Midbrain (tissue), 1 donor: ENCODE data around the gene CD300LF.

Source experiments
- DNase-seq: peaks from one replicate; lab custom pipeline; 2025; lab: John Stamatoyannopoulos, UW

The CD300LF gene

DNA sequence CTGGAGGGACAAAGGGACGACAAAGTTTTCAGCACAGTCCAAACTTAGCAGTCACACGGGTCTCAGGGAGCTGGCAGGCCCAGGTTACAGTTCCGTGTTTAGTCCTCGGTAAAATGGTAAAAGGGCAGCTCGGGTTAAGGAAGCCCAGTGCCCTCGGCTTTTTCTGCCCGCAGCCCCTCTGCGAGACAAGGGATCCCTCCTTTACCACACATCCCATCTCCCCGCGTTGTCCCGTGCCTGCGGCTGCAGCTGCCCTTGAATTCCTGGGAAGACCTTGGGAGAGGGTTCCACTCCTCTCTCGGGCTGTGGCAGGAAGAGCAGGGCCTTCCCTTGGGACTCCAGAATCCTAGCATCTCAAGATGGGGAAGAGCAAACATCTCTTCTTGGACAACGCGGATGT is 17.1 kb upstream of the CD300LF start:
- no peak for DNase-seq

DNA sequence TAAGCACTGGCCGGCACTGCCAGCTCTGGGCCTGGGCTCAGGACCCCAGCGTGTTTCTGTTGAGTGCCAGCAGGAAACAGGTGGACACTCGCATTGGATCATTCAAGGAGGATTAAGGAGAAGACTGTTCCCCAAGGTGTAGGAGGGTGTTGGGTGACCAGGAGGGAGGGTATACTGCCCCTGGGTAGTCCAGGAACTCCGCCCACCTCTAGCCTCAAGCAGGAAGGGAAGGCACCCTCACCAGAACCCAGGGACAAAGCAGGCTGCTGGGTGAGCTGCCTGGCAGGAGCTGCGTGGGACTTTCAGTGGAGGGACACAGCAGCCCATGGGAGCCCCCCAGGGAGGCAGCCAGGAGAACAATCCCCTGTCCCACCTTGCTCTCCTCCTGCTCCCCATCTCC is 16.6 kb upstream of the CD300LF start:
- no peak for DNase-seq

DNA sequence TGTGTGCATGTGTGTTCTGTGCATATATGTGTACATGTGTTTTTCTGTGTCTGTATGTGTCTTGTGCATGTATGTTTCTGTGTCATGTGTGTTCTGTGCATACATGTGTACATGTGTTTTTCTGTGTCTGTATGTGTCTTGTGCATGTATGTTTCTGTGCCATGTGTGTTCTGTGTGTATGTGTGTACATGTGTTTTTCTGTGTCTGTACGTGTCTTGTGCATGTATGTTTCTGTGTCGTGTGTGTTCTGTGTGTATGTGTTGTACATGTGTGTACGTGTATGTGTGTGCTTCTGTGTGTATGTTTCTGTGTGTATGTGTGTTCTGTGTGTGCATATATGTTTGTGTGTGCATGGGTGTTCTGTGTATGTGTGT is 16.0 kb upstream of the CD300LF start:
- DNase-seq: no peak

- no peak for DNase-seq
These were observed 15.4 kb upstream of the CD300LF start for GRCh38 chr17:74728033-74728701.

- no peak for DNase-seq
These were observed 12.4 kb upstream of the CD300LF start for GRCh38 chr17:74725111-74725510.

DNA sequence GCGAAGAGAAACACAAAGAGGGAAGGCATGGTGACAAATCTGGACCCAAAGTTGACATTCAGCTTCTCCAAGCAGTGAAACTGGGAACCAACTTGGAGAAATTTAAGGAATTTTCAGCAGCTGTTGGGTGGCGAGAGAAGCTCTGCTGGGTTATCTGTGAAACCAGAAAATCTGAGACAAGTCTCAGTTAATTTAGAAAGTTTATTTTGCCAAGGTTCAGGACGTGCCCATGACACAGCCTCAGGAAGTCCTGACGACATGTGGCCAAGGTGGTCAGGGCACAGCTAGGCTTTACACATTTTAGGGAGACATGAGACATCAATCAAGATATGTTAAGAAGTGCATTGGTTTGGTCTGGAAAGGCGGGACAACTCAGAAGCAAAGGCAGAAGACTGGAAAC is 11.2 kb upstream of the CD300LF start:
- DNase-seq: no peak

DNA sequence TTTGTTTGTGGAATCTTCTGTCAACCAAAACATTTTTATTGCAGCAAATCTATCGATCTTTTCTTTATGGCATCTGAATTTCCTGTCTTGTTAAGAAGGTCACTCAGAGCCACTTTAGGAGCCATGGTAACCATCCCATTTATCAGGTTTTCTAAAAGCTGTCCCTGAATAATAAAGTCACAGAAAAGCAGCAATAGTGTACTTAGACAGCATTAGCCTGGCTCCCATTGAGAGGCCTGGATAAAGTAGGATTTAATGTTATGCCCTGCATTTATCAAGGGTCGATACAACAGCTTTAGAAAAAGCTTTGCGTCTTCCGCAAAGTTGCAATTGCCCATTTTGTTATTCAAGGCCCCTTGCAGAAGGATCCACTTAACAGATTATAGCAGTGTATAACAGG is 10.1 kb upstream of the CD300LF start:
- no peak for DNase-seq

GRCh38 chr17:74720506-74720905 is 7.8 kb upstream of the CD300LF start:
- DNase-seq: no peak

- no peak for DNase-seq
These were observed 2.4 kb upstream of the CD300LF start for GRCh38 chr17:74715144-74715543.

DNA sequence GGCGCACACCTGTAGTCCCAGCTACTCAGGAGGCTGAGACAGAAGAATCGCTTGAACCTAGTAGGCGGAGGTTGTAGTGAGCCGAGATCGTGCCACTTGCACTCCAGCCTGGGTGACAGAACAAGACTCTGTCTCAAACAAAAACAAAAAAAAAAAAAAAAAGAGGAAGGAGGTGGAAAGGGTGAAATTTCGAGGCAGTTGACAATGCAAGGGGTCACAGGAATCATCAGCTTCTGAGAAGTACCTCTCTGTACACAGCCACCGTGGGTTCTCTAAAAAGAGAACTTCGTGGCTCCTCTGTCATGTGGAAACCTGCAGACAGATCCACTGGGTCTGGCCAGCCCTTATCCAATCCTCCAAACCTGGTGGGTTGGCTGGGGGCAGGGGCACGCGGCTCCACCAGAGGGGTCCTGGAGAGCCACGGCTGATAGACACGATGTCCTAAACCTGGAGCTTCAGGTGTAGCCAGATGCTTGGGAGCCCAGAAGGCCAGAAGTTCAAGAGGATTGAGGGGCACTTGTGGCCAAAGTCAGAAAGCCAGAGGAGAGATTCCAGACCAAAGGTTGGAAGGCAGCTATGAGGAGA is 540 bp upstream of the CD300LF start:
- DNase-seq: no peak

DNA sequence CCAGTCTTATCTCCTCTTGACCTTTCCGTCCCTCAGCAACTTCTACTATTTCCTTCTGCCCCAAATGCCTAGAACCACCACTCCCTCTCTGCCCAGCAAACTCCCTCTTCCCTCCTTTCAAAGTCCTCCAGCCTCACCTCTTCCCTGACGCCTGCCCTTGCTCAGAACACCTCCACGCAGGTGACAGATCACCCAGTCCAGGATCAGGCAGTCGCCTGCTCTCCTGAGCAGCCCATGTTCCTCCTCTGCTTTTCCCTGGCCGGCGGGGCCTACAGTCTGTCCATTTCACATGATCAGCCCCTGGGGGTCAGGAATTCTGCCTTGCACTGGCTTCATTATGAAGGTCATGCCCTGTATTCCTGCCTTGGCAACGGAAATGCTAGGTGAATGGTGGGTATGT is 422 bp downstream of the CD300LF start:
- DNase-seq: no peak

GRCh38 chr17:74711058-74711824 is 1.5 kb downstream of the CD300LF start:
- no peak for DNase-seq

DNA sequence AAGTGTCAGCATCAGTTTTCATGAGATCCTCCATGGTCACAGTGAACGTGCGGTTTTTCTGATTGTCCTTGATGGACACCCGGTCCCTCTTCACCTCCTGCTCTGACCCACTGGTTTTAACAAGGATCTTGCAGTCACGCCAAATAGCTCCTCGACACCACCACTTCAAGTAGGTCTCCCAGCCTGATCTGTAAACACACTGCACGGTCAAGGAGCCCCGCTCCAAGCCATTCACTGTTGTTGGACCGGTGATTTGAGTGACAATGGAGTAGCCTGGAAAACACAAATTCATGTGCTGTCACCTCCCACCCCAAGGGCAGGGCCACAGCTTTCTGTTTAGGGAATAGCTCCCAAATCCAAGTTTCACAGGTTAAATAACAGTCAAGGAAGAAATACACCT is 8.2 kb downstream of the CD300LF start:
- DNase-seq: no peak

DNA sequence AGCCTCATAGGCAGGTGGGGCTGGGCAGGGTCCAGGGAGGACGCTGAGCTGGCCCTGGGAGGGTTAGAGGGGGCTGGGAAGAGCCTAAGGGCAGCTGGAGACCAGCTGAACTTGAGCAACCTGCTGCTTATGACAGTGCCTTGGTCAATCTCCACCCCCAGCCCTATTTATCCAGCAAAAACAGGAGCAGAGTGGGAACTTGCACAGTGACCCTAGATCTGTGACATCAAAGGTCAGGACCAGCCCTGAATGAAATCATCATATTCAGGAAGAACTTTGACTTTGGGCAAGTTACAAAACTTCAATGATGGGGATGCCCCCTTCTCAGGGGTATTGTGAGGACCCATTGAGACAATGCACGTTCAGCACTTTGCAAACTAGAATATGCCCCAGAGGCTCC is 9.4 kb downstream of the CD300LF start:
- DNase-seq: no peak

- DNase-seq: no peak
These were observed 10.4 kb downstream of the CD300LF start for GRCh38 chr17:74702116-74702871.

GRCh38 chr17:74699236-74699635 is 13.5 kb downstream of the CD300LF start:
- no peak for DNase-seq

DNA sequence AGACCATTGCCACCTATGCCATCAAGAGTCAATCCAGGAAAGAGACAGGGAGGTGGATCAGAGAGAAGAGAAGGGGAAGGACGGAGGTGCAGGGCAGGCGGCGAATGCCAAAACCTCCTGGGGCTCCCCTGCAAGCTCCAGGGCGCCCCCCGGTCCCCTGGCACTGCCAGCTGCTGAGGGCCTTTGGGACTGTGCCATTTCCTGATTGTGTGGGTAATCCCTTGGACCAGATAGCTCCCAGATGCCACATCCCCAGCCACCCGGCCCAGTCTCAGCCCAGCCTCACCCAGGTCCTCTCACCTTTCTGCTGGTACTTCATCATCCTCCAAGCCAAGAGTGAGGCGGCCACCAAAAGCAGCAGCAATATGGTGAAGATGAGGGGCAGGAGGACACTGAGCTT is 14.7 kb downstream of the CD300LF start:
- no peak for DNase-seq

DNA sequence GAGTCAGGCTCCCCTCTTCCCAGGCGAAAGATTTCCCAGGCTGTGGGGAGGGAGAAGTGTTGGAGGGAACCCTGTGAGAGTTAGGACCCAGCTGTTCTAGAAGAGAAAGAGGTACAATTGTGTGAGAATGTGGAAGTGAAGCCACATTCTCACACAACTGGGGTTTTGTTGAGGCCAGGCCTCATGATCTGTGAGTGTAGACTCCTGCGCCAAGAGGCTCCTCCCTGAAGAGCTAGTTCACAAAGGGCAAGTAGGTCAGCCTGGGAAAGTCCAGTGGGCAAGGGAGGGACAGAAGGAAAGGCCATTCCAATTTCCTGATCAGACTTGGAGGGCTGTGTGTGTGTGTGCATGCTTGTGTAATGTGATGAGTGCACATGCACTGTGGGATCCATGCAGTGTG is 15.2 kb downstream of the CD300LF start:
- DNase-seq: no peak

DNA sequence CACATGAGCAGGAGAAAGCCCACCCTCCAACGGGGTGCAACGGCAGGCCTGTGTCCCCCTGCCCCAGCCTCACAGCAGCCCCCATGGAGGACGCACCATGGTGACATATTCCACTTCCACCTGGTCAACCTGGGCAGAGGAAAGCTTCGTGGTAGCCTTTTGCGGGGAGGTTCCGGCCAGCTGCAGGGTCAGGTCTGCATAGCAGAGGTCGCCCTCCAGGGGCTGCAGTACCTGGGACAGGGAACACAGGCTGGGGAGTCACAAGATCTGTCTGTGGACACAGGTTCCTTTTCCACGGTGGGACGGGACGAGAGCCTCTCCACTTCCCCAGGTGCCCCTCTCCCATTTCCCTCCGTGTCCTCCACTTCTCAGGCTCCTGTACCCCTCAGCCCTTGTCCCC is 17.1 kb downstream of the CD300LF start:
- no peak for DNase-seq

DNA sequence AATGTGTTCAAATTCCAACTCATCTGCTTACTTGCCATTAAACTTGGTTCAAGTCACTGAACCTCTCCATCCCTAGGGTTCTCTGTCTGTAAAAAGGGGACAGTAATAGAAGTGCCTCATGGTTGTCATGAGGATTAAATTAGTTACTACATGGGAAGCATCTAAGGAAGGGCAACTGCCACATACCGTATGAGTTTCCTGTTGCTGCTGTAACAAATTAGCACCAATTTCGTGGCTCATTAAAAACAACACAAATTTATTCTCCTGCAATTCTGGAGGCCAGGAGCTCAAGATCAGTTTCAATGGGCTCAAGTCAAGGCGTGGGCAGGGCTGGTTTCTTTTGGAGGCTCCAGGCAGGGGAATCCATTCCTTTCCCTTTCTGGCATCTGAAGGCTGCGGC is 18.6 kb downstream of the CD300LF start:
- no peak for DNase-seq

GRCh38 chr17:74691151-74691550 is 21.6 kb downstream of the CD300LF start:
- DNase-seq: no peak

GRCh38 chr17:74690409-74690825 is 22.3 kb downstream of the CD300LF start:
- peak; percentile 22 for DNase-seq

- no peak for DNase-seq
These were observed 24.8 kb downstream of the CD300LF start for GRCh38 chr17:74687886-74688285.
